GM18868 (cell line): Measurements from ENCODE around the gene TIPARP.

ENCODE experiments used
- ATAC-seq: cut with Tn5 transposase; IDR thresholded peaks from one replicate; pipeline ENCODE4 v1.9.1; 2021; ENCODE audit warnings: mild to moderate bottlenecking, moderate library complexity; ENCODE audit not compliant: unreplicated experiment

The TIPARP gene

DNA sequence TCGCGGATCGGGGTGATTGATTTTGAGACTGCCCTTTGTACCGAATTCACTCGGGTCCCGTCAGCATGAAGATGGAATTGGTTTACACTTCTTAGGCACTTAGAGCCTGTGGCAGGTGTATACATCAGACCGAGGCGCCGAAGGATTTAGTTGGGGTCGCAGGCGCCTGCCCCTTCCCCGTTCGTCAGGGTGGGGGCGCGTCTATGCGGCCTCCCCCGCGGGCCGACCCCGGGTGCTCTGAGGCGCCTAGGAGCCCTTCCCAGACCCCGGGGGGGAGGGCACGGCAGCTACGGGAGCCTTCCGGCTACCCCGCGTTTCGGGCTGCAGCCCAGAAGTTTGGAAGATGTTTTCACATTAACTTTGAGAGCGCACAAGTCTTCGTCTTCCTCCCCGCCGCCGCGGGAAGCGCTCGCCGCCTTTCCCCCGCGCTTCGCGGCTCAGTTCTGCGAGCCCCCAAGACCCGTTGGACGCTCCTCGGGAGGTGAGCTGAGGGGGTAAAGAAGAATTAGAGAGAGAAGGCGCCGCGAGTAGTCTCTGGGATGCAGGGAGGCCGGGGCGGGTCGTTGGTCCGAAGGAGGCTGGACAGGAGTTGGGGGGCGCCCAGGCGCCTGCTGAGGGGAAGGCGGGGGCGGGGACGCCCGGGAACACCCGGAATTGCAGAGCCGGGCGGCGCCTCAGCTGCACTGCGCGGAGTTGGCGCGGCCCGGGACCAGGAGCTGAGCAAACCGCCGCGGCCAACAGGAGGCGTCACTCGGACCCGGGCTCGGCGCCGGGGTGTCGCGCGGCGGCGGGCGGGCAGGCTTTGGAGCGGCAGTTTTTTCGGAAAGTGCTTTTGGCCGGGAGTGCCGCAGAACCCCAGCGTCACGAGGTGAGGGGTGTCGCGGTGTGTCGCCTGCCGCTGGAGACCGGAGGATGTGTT lies 780 bp downstream of the TIPARP start:
- no peak for ATAC-seq

DNA sequence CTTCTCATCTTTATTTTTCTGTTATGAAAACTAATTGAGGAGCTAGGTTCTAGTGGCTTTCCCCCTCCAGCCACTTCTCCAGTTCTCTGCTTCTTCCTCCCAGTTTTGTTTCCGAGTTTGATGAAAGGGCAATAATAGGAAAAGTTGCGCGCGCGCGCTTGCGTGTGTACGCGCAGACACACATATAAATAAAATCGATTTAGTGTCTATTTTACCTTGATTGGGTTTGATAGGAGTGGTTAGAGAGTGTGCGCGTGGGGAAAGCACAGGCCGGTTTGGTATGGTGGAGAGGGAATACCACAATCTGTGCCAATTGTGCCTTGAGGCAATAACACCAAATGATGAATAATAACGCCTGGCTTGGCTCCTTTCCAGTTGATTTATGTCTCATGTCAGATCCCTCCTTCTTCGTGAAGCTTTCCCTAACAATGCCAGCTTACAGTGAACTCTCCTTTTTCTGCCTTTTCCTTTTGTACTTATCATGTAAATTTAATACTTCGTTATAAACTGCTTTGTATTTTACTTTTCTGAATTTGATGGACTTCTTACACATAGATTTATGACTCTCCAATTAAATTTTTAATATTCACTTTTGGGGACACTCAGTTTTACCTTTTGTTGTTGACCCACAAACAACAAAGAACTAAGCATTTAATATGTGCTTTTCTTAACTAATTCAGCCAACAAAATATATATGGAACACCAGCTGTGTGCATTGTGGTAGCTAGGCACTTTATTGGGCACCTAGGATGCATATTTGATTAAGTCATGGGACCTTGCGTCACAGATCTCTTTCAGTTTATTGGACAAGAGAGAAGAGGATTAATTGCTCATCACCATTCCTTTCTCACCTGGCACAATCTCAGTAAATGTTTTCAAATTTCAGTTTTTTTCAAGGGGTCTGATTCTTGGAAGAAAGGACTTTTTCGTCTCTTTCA lies 1.7 kb downstream of the TIPARP start:
- ATAC-seq: no peak

DNA sequence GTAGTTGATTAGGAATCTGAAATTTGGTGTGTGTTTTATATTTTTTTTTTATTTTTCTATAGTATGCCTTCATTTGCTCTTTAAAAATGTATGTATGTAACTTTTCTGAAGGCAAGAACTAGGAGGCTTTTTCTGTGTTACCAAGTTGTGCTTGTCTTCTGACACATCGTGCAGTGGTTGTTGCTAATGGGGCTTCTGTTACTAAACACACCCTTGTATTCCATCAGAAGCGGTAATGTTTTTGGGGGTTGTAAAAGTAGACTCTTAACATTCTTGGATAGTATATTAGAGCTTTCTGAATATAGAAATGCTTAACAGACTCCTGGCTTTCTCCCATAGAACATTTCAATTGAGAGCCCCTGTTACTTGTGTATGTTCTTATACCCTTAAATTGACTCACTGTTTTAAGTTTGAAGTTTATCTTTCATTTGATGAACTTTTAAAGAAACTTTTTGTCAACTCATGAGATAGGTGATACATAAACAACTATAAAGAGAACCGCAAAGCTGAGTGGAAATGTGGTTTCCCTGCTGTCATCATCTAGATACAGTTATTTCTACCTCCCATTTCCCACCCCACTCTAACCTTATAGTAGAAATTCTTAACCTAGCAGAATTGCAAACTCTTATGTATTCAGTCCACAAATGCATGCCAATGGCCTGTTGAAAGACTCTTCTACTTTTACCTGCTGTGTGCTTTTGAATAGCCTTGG lies 2.5 kb downstream of the TIPARP start:
- ATAC-seq: no peak

- no peak for ATAC-seq
These were observed 3.1 kb downstream of the TIPARP start for GRCh38 chr3:156677536-156677935.

- ATAC-seq: no peak
These were observed 3.8 kb downstream of the TIPARP start for GRCh38 chr3:156678197-156678596.

GRCh38 chr3:156680243-156680914 lies 6.0 kb downstream of the TIPARP start:
- no peak for ATAC-seq

GRCh38 chr3:156681002-156681401 lies 6.6 kb downstream of the TIPARP start:
- peak; percentile 77 for ATAC-seq

DNA sequence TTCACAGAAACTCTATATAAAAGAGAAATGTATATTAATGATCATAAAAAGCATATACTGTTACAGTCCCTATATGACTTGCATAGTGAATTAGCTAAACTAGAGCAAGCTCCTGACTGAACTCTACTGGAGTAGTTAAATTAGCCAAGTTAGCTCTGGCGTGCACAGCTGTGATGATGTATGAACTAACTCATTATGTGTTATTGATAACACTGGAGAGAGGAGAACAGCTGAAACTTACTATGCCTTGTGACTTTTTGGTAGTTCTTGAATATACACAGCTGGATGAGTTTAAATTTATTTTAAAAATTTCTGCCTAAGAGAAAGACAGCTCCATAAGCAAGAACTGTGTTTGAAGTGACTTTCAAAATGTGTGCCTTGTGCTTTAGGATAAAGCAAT lies 8.1 kb downstream of the TIPARP start:
- no peak for ATAC-seq

- no peak for ATAC-seq
These were observed 8.6 kb downstream of the TIPARP start for GRCh38 chr3:156682963-156683362.

DNA sequence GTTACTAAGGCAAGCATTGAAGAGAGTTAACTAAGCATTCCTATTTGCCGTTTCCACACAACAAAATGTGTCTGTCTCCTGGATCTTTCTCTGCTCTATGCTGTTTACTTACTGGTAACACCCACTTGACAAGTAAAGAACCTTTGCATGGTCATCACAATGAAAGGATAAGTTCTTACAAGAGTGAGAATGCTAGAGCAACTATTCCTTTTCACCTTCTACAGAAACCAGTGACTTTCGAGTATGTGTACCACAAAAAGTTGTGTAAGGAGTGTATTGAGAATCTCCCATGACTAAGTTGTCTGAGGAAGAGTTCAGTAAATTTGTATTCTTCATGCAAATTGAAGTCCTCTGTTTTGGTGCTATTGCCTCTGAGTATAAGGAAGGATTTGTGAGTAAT lies 10.8 kb downstream of the TIPARP start:
- no peak for ATAC-seq

DNA sequence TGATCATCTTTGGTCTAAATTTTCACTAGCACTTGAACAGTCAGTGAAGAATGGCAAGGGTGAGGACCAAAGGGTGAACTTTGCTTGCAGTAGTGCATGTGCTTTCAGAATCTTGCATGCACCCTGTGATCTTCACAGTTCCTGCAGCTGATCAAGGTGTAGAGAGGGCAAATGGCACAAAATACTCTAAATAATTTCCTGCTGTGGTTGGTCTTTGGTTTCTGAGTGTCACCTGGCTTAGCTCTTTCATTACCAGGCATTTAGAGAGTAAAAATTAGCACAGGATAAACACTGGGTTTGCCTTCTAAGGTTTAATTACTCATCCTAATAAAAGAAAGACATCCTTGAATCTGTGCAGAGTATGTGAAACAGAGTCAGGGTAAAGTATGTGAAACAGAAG lies 11.4 kb downstream of the TIPARP start:
- ATAC-seq: peak; percentile 31

GRCh38 chr3:156687023-156687422 lies 12.6 kb downstream of the TIPARP start:
- ATAC-seq: peak; percentile 49

DNA sequence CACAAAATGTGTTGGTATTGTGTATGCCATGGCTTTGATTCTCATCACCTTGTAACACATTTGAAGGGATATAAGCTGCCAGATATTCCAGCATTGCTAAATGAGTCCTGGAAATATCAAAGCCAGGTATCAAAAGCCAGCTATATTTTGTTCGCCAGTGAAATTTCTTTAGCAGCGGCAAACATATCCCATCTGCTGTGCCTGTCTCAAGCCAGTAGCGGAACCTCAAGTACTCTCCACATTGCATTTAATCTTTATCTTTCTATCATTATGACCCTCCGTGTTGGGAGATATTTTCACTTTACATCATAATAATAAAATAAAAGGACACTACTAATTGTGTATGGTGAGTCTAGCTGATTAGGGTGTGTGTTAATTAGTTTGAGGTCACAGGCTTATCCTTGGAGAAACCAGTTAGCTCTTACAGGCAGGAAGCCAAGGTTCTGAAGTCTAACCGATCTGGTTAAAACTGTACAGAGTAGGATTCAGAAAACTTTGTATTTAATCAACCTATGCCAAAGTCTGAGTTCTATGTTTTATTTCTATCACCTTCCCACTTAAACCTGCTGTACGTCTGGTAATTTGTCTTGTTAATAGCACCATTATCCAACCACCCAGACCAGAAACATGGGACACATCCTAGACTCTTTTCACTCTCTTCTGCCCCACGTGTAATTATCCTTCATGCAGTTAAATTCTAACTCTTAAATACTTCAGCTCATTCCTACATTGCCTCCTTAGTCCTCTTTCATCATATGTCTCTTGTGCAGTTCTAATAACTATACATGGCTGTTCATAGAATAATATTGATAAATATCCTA lies 14.5 kb downstream of the TIPARP start:
- no peak for ATAC-seq

DNA sequence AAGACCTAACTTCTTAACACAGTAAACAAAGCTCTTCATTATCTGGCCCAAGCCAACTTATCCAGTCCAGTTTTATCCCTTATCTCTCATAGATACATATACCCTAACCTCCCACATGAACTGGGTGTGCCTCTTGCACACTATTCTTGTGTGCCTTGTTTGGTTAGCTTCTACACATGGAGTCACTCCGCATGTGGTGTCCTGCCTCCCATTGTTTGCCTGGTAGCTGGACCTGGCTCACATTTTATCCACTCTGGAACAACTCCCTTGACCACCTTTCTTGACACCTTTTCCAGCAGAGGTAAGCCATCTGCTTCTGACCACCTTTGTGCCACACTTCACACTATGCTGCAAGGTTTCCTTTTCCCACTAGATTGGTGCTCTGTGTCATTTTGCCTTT lies 15.2 kb downstream of the TIPARP start:
- ATAC-seq: peak; percentile 3

- ATAC-seq: no peak
These were observed 17.5 kb downstream of the TIPARP start for GRCh38 chr3:156691920-156692319.

DNA sequence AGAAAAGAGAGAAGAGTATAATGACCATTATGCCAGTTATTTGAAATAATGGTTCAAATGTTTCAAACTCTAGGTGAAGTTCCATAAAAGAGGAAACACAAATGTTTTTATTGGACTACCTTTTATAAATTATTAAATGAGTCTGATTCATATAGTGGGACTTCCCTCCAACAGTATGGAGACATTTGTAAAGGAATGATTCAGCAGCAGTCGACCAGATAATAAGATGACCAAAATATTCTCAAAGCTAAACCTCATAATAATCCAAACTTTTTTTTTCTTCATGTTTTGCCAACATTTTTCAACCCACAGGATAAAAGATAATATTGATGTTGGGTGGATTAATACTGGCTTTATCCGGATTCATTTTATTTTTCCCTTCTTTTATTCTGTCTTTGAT lies 18.8 kb downstream of the TIPARP start:
- no peak for ATAC-seq

DNA sequence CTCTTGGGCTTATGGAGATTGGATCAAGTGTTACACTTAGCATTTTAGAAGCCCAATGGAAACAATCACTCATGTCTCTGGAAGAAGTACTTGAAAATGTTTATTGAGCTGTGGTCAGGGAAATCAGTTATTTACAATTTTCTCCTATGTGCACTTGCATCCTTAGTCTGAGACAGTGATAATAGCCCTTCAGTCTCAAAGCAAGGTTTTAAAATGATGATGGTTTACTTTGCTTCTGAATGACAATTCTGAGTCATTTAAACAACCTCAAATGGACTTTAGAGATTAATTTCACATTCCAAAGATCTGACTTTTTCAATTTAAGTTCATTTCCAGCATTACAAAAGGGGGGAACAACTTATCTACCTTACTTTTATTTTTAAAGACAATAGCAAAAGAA lies 20.1 kb downstream of the TIPARP start:
- no peak for ATAC-seq

DNA sequence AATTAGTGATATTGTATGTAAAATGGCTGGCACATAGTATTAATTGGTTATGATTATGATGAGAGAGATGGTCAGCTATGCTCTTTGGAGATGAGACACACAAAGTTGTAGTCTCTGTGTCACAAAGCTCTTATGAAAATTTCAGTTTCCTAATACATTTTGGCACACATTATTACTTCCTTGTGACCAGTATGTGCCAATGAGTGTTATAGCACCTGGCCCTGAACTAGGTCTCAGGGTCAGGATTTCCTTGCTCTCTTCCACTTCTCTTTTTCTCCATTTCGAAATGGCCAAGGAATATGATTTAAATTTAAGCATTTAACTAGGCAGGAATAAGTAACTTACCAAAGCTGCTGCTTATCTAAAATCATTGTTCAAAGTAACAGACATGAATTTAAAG lies 28.0 kb downstream of the TIPARP start:
- ATAC-seq: no peak

GRCh38 chr3:156704370-156705036 lies 30.1 kb downstream of the TIPARP start:
- no peak for ATAC-seq
